Osteocyte (in vitro differentiated cells): Measurements from ENCODE around the gene PIP4K2B. TPM values are rescaled to one million over a fixed set of nuclear protein-coding genes. Genes with fewer than 3 reads are reported as not detected.

ENCODE experiments used
- DNase-seq: peaks from one replicate; pipeline ENCODE4 v3.0.0; 2021; ENCODE audit warnings: mixed read lengths; ENCODE audit not compliant: unreplicated experiment; ENCODE audit errors: extremely low spot score
- H3K27ac Mint-ChIP-seq: one replicate; pipeline ENCODE4 v1.8.0; 2021; ENCODE audit warnings: mild to moderate bottlenecking, mixed read lengths; ENCODE audit not compliant: unreplicated experiment
- H3K27me3 Mint-ChIP-seq: one replicate; pipeline ENCODE4 v1.8.0; 2021; ENCODE audit warnings: mixed read lengths; ENCODE audit not compliant: unreplicated experiment
- H3K36me3 Mint-ChIP-seq: one replicate; pipeline ENCODE4 v1.8.0; 2021; ENCODE audit warnings: mixed read lengths; ENCODE audit not compliant: unreplicated experiment
- H3K4me1 Mint-ChIP-seq: one replicate; pipeline ENCODE4 v1.8.0; 2021; ENCODE audit warnings: mixed read lengths; ENCODE audit not compliant: unreplicated experiment
- H3K4me3 Mint-ChIP-seq: one replicate; pipeline ENCODE4 v1.8.0; 2021; ENCODE audit warnings: mild to moderate bottlenecking, moderate library complexity, mixed read lengths; ENCODE audit not compliant: unreplicated experiment
- H3K9me3 Mint-ChIP-seq: one replicate; pipeline ENCODE4 v1.8.0; 2021; ENCODE audit warnings: mixed read lengths; ENCODE audit not compliant: unreplicated experiment
- CTCF ChIP-seq: fragments of 200-600 bp; sonication (generic); IDR thresholded peaks from 2 replicates; pipeline ENCODE4 v1.5.0; 2021; ENCODE audit warnings: antibody characterized with exemption, mild to moderate bottlenecking, moderate library complexity
- total RNA-seq: library from RNA; stranded (reverse); gene quantifications from 2 replicates; pipeline ENCODE4 v1.2.1, GENCODE V29; 2021

The PIP4K2B gene
- total RNA-seq, 1 donor from 2014 or later, result 77.4 TPM

GRCh38 chr17:38745545-38745944, 53.8 kb downstream of the PIP4K2B start:
- H3K27me3 Mint-ChIP-seq, result no peaks in the 10 kb centered on the region
- TF ChIP-seq CTCF, result no peak
- peak overlapping the region; percentile 68 for H3K27ac Mint-ChIP-seq
- no peak for DNase-seq
- H3K9me3 Mint-ChIP-seq, result no peaks in the 10 kb centered on the region
- H3K4me1 Mint-ChIP-seq, result peaks cover 64% of the 10 kb centered on the region
- no peaks in the 10 kb centered on the region for H3K36me3 Mint-ChIP-seq
- H3K4me3 Mint-ChIP-seq, result peak overlapping the region; percentile 86

- H3K9me3 Mint-ChIP-seq, result no peaks in the 10 kb centered on the region
- DNase-seq, result no peak
- H3K27me3 Mint-ChIP-seq, result no peaks in the 10 kb centered on the region
- H3K36me3 Mint-ChIP-seq, result peaks cover 7% of the 10 kb centered on the region
- no peak overlapping the region for H3K4me3 Mint-ChIP-seq
- TF ChIP-seq CTCF, result no peak
- peak overlapping the region; percentile 91 for H3K27ac Mint-ChIP-seq
- H3K4me1 Mint-ChIP-seq, result peaks cover 53% of the 10 kb centered on the region
Observed at GRCh38 chr17:38743556-38744171, 55.7 kb downstream of the PIP4K2B start.

GRCh38 chr17:38742411-38743308, 56.7 kb downstream of the PIP4K2B start:
- peaks cover 53% of the 10 kb centered on the region for H3K4me1 Mint-ChIP-seq
- no peak for DNase-seq
- H3K27ac Mint-ChIP-seq, result peak overlapping the region; percentile 91
- no peaks in the 10 kb centered on the region for H3K9me3 Mint-ChIP-seq
- H3K27me3 Mint-ChIP-seq, result no peaks in the 10 kb centered on the region
- peaks cover 14% of the 10 kb centered on the region for H3K36me3 Mint-ChIP-seq
- TF ChIP-seq CTCF, result no peak
- no peak overlapping the region for H3K4me3 Mint-ChIP-seq

GRCh38 chr17:38741921-38742410, 57.4 kb downstream of the PIP4K2B start:
- DNase-seq, result no peak
- H3K4me3 Mint-ChIP-seq, result no peak overlapping the region
- H3K4me1 Mint-ChIP-seq, result peaks cover 53% of the 10 kb centered on the region
- H3K9me3 Mint-ChIP-seq, result no peaks in the 10 kb centered on the region
- H3K27ac Mint-ChIP-seq, result peak overlapping the region; percentile 91
- TF ChIP-seq CTCF, result no peak
- no peaks in the 10 kb centered on the region for H3K27me3 Mint-ChIP-seq
- H3K36me3 Mint-ChIP-seq, result peaks cover 14% of the 10 kb centered on the region

GRCh38 chr17:38741461-38741860, 57.9 kb downstream of the PIP4K2B start:
- H3K27ac Mint-ChIP-seq, result peak overlapping the region; percentile 91
- peaks cover 49% of the 10 kb centered on the region for H3K4me1 Mint-ChIP-seq
- H3K4me3 Mint-ChIP-seq, result no peak overlapping the region
- no peaks in the 10 kb centered on the region for H3K27me3 Mint-ChIP-seq
- peaks cover 14% of the 10 kb centered on the region for H3K36me3 Mint-ChIP-seq
- no peaks in the 10 kb centered on the region for H3K9me3 Mint-ChIP-seq
- no peak for TF ChIP-seq CTCF
- DNase-seq, result no peak
